Kidney epithelial cell (primary cell): ENCODE data around the gene TP53RK. TPM values are rescaled to one million over a fixed set of nuclear protein-coding genes. Genes with fewer than 3 reads are reported as not detected.

Experiments
- DNase-seq: peaks from one replicate; pipeline ENCODE4 v3.0.0-alpha.2; 2010; ENCODE audit warnings: low read depth
- H3K27me3 ChIP-seq: 2 replicates; pipeline ENCODE4 v1.6.0; 2011; ENCODE audit warnings: low read length; ENCODE audit not compliant: control insufficient read depth, insufficient read depth
- H3K36me3 ChIP-seq: 2 replicates; pipeline ENCODE4 v1.5.1; 2011; ENCODE audit warnings: low read length; ENCODE audit not compliant: control insufficient read depth, insufficient read depth
- H3K4me3 ChIP-seq: 2 replicates; pipeline ENCODE4 v1.5.1; 2011; ENCODE audit warnings: low read depth, mild to moderate bottlenecking, control low read depth, low read length
- total RNA-seq: library from RNA; depleted of rRNA; stranded (reverse); fragments of >200 nt; gene quantifications from 2 replicates; pipeline ENCODE4 v1.2.3, GENCODE V29; 2015
- TF ChIP-seq, protein P1 (sequence below): IDR thresholded peaks from 2 replicates; pipeline ENCODE4 v1.5.1; 2011; ENCODE audit warnings: mild to moderate bottlenecking, moderate library complexity, low read length, control low read depth, inconsistent platforms; ENCODE audit not compliant: insufficient read depth, poor library complexity, severe bottlenecking

TP53RK gene
- total RNA-seq, 1 donor from 2014 or later, result 20.5 TPM

DNA sequence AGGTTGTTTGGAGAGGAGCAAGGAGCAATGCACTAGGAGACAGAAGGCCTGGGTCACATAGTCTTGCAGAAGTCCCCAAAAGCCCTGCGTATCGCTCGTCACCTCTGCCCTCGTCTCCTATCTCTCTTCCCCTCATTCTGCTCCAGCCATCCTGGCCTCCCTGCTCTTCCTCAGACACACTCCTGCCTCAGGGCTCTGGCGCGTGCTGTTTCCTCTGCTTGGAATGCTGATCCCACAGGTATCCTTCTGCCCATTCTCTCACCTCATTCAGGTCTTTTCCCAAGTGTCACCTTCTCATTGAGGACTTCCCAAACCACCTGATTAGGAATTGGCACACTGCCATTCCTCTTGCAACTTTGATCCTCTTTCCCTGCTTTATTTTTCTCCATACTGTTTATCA is 11.2 kb upstream of the TP53RK start:
- no peak overlapping the region for H3K4me3 ChIP-seq
- DNase-seq, result no peak
- H3K27me3 ChIP-seq, result peaks cover 5% of the 10 kb centered on the region
- TF ChIP-seq, protein P1, sequence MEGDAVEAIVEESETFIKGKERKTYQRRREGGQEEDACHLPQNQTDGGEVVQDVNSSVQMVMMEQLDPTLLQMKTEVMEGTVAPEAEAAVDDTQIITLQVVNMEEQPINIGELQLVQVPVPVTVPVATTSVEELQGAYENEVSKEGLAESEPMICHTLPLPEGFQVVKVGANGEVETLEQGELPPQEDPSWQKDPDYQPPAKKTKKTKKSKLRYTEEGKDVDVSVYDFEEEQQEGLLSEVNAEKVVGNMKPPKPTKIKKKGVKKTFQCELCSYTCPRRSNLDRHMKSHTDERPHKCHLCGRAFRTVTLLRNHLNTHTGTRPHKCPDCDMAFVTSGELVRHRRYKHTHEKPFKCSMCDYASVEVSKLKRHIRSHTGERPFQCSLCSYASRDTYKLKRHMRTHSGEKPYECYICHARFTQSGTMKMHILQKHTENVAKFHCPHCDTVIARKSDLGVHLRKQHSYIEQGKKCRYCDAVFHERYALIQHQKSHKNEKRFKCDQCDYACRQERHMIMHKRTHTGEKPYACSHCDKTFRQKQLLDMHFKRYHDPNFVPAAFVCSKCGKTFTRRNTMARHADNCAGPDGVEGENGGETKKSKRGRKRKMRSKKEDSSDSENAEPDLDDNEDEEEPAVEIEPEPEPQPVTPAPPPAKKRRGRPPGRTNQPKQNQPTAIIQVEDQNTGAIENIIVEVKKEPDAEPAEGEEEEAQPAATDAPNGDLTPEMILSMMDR, result no peak
- H3K36me3 ChIP-seq, result no peaks in the 10 kb centered on the region

DNA sequence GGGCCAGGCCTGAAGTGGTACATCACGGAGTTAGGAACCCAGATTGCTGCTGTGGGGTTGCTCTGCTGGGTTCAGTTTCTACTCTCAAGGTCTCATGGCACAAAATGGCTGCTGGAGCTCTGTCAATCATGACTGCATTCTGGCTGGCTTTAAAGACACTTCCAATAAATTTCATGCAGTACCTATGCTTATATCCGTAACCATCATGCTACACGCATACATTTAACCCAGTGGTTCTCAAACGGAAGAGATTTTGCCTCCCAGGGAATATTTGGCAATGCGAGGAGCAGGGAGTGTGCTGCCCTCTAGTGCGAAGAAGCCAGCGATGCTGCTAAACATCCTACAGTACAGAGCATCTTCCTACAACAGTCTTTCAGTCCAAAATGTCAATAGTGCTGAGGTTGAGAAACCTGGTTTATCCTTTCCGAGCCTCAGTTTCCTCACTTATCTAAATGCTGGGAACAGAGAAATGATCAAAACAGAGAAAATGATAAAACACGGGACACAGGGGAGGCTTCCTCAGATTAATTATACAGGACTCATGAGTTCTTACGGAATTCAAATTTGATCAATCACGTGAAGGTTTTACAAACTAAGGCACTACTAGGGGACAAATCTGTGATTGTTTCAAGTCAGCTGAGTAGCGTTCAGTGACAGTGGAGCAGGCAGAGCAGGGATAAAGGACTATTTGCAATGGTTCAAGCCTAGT is 10.6 kb upstream of the TP53RK start:
- Histone ChIP-seq H3K36me3 (no peaks in the 10 kb centered on the region), H3K4me3 (no peak overlapping the region), H3K27me3 (peaks cover 5% of the 10 kb centered on the region)
- TF ChIP-seq, protein P1, result peak; percentile 58
- no peak for DNase-seq

DNA sequence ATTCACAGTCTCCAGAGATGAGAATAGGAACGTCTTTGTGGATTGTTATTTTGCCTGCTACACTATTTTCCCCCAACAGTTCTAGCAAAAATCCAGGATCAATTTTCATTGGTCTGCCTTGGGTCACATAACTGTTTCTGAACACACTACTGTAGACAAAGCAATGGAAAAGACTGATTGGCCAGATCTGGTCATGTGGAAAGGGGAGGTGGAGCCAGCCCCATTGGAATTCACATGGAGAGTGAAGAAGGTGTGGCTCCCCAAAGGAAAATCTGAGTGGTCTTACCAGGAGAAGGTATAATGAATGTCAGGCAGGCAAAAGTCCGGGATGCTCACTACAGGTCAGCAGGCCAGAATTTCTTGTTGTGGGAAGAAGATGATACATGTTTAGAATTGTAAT is 9.5 kb upstream of the TP53RK start:
- H3K36me3 ChIP-seq, result no peaks in the 10 kb centered on the region
- TF ChIP-seq, protein P1, result no peak
- DNase-seq, result no peak
- H3K27me3 ChIP-seq, result peaks cover 5% of the 10 kb centered on the region
- no peak overlapping the region for H3K4me3 ChIP-seq

- TF ChIP-seq, protein P1, result no peak
- H3K4me3 ChIP-seq, result no peak overlapping the region
- no peaks in the 10 kb centered on the region for H3K36me3 ChIP-seq
- peaks cover 5% of the 10 kb centered on the region for H3K27me3 ChIP-seq
- DNase-seq, result no peak
Observed at GRCh38 chr20:46696791-46697279, 7.6 kb upstream of the TP53RK start.

- DNase-seq, result no peak
- H3K4me3 ChIP-seq, result no peak overlapping the region
- H3K36me3 ChIP-seq, result no peaks in the 10 kb centered on the region
- TF ChIP-seq, protein P1, result no peak
- peaks cover 5% of the 10 kb centered on the region for H3K27me3 ChIP-seq
Observed at GRCh38 chr20:46695892-46696291, 6.6 kb upstream of the TP53RK start.

DNA sequence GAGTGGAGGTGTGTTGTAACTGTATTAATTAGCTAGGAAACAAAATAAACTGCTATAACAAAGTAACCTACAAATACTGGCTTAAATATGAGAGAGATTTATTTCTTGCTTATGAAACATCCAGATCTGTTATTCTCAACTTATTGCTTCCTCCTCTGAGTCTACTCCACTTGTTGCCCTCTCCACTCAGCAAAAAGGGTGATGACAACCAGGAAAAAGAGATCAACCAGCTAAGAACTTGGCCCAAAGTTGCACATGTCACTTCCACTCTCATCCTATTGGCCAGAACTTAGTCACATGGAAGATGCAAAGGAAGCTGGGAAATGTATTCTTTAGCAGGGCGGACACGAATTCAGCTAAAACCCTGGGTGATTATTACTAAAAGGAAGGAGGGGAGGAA is 5.2 kb upstream of the TP53RK start:
- TF ChIP-seq, protein P1, result no peak
- H3K36me3 ChIP-seq, result no peaks in the 10 kb centered on the region
- peaks cover 3% of the 10 kb centered on the region for H3K27me3 ChIP-seq
- no peak for DNase-seq
- no peak overlapping the region for H3K4me3 ChIP-seq
